ENCODE results near the gene METTL9. TPM values are rescaled to one million over a fixed set of nuclear protein-coding genes. Genes with fewer than 3 reads are reported as not detected.

Gene METTL9
- total and polyA plus RNA-seq, 7 donors: 56.0 to 155 (median 108) TPM

DNA sequence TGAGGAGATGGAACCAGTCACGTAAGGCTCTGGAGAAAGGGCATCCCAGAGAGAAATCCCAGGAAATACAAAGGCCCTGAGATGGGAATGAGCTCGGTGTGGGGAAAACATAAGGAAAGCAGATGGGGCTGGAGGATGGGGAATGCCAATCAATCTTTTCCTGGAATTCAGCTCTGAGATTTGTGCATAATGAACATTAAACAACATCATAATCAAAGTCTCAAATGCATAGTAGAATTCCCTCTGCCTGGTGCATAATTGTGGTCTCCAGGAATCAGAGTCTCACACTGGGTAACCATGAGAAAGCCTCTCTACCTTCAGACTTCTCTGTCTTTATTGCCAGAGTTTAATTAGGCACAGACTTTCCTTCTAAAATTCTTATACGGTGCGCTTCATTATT is 95.2 kb downstream of the METTL9 start:
- TF ChIP-seq POLR2A (IDR thresholded peaks at IDR 0.05): no peak
- no peak for TF ChIP-seq POLR2AphosphoS5 (IDR thresholded peaks at IDR 0.05)
- no peak for TF ChIP-seq EP300 (IDR thresholded peaks at IDR 0.05)
- TF ChIP-seq, protein P1, sequence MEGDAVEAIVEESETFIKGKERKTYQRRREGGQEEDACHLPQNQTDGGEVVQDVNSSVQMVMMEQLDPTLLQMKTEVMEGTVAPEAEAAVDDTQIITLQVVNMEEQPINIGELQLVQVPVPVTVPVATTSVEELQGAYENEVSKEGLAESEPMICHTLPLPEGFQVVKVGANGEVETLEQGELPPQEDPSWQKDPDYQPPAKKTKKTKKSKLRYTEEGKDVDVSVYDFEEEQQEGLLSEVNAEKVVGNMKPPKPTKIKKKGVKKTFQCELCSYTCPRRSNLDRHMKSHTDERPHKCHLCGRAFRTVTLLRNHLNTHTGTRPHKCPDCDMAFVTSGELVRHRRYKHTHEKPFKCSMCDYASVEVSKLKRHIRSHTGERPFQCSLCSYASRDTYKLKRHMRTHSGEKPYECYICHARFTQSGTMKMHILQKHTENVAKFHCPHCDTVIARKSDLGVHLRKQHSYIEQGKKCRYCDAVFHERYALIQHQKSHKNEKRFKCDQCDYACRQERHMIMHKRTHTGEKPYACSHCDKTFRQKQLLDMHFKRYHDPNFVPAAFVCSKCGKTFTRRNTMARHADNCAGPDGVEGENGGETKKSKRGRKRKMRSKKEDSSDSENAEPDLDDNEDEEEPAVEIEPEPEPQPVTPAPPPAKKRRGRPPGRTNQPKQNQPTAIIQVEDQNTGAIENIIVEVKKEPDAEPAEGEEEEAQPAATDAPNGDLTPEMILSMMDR (IDR thresholded peaks at IDR 0.05): no peak
- Histone ChIP-seq H3K4me1 (no peaks in the 10 kb centered on the region), H3K27me3 (no peaks in the 10 kb centered on the region), H3K4me3 (no peak overlapping the region), H3K36me3 (no peaks in the 10 kb centered on the region), H3K27ac (no peak overlapping the region), H3K9me3 (no peaks in the 10 kb centered on the region)
- WGBS, 2 donors: 92 to 94% methylated on average over 4 of the region's 4 CpGs
- DNase-seq: no peak
- intact Hi-C loops (cut with DNase I): no loop called here

DNA sequence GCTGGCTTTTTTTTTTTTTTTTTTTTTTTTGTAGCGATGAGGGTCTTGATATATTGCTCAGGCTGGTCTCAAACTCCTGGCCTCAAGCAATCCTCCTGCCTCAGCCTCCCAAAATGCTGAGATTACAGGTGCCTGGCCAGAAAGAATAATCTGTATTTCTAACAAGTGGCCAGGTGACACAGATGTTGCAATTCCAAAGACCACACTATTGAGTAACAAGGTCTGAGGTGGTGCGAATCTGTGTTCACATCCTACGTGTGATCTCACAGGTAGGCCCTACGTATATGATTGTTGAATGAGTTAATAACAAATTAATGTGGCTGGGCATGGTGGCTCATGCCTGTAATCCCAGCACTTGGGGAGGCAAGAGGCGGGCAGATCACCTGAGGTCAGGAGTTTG is 97.7 kb downstream of the METTL9 start:
- Histone ChIP-seq H3K4me1 (no peaks in the 10 kb centered on the region), H3K9me3 (no peaks in the 10 kb centered on the region), H3K36me3 (no peaks in the 10 kb centered on the region), H3K27ac (no peak overlapping the region), H3K27me3 (no peaks in the 10 kb centered on the region), H3K4me3 (no peak overlapping the region)
- WGBS, 2 donors: 94 to 95% methylated on average over 5 of the region's 5 CpGs
- intact Hi-C loops (cut with DNase I): no loop called here
- DNase-seq: no peak
- TF ChIP-seq POLR2AphosphoS5 (IDR thresholded peaks at IDR 0.05): no peak
- no peak for TF ChIP-seq POLR2A (IDR thresholded peaks at IDR 0.05)
- no peak for TF ChIP-seq EP300 (IDR thresholded peaks at IDR 0.05)
- TF ChIP-seq, protein P1 (IDR thresholded peaks at IDR 0.05): no peak

DNA sequence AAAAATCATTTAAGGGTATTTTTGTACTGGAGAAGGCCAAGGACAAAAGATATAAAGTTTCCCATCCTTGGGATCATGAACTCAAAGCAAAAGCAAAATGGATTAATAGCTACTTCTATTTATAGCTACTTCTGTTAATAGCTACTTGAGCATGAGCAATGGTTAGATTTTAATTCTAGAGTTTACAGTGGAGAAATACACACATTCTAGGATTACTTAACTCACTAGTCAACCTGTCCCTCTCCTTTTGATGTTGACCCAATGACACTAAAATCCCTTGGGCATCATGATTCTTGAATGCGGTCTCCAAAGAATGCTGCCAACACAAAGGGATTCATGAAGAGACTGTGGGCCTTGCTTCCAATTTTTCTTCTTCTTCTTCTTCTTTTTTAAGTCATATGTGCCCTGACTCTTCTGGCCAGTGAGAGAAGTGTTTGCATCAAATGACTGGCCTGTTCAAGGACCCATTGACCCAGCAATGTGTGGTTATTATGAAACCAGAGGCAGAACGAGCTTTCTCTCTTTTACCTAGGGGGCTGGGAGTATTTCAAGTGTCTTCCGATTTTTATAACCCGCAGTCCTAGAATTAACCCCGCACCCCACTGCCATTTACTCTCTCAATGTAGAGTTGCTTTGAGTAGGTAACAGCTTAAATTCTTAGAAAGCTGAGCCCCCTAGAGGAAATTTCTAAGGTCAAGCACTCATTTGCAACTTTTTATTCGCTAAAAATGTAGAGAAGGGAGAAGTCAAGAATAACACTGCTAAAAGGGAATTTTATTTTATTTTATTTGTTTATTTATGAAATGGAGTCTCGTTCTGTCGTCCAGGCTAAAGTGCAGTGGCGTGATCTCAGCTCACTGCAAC is 99.0 kb downstream of the METTL9 start:
- Histone ChIP-seq H3K36me3 (no peaks in the 10 kb centered on the region), H3K27me3 (no peaks in the 10 kb centered on the region), H3K9me3 (no peaks in the 10 kb centered on the region), H3K27ac (no peak overlapping the region), H3K4me1 (no peaks in the 10 kb centered on the region), H3K4me3 (no peak overlapping the region)
- DNase-seq: no peak
- intact Hi-C loops (cut with DNase I): no loop called here
- TF ChIP-seq, protein P1 (IDR thresholded peaks at IDR 0.05): no peak
- TF ChIP-seq EP300 (IDR thresholded peaks at IDR 0.05) (no peak), POLR2A (IDR thresholded peaks at IDR 0.05) (no peak), POLR2AphosphoS5 (IDR thresholded peaks at IDR 0.05) (no peak)
- 74 to 77% methylated on average over 9 of the region's 9 CpGs for WGBS, 2 donors

DNA sequence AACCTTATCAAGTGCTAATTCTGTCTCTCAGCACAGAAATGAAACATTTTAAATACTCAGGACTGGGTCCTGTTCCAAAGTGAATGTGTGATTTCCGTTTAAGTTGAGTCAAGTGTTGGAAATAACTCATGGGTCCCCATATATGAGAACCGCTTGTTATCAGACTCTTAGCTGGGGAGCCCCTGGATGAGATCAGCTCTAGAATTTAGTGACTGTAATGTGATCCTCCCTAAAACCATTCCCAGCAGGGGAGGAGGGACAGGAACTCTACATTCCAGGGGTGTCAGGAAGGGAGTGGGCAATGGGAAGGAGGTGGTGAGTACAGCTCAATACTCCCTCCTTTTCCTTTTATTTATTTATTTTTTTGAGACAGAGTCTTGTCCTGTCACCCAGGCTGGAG is 101.9 kb downstream of the METTL9 start:
- Histone ChIP-seq H3K27ac (no peak overlapping the region), H3K27me3 (no peaks in the 10 kb centered on the region), H3K36me3 (no peaks in the 10 kb centered on the region), H3K4me1 (no peaks in the 10 kb centered on the region), H3K4me3 (no peak overlapping the region), H3K9me3 (no peaks in the 10 kb centered on the region)
- 41 to 84% methylated on average over 2 of the region's 2 CpGs for WGBS, 2 donors
- DNase-seq: no peak
- intact Hi-C loops (cut with DNase I): no loop called here
- TF ChIP-seq, protein P1 (IDR thresholded peaks at IDR 0.05): no peak
- no peak for TF ChIP-seq POLR2AphosphoS5 (IDR thresholded peaks at IDR 0.05)

DNA sequence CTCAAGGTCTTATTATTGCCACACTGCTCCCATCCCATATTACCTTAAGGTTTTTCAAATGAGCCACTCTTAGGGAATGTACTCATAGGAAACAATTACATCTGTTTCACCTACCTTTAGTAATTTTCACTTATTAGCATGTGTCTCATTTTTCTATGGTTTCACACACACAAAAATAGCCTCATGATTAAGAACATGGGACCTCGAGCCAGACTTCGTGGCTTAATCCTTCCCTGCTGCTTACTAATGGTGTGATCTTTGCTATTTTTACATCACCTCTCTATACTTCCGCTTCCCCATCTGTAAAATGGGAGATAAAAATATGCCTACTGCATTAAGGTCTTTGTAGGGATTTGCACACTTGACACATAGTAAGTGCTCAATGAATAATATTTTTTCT is 102.9 kb downstream of the METTL9 start:
- no peaks in the 10 kb centered on the region for H3K36me3 ChIP-seq
- H3K27ac ChIP-seq: no peak overlapping the region
- H3K9me3 ChIP-seq: no peaks in the 10 kb centered on the region
- no peaks in the 10 kb centered on the region for H3K27me3 ChIP-seq
- no peak overlapping the region for H3K4me3 ChIP-seq
- H3K4me1 ChIP-seq: no peaks in the 10 kb centered on the region
- WGBS, 2 donors: 83 to 84% methylated on average over 3 of the region's 3 CpGs
- TF ChIP-seq, protein P1 (IDR thresholded peaks at IDR 0.05): no peak
- intact Hi-C loops (cut with DNase I): no loop called here
- DNase-seq: no peak
